ENCODE results near the gene MTUS2.
"Not testable (repeated sequence)": the region's sequence is repeated elsewhere in the genome, so short reads cannot be mapped to it uniquely, and the experiment has no call there.

Gene MTUS2

DNA sequence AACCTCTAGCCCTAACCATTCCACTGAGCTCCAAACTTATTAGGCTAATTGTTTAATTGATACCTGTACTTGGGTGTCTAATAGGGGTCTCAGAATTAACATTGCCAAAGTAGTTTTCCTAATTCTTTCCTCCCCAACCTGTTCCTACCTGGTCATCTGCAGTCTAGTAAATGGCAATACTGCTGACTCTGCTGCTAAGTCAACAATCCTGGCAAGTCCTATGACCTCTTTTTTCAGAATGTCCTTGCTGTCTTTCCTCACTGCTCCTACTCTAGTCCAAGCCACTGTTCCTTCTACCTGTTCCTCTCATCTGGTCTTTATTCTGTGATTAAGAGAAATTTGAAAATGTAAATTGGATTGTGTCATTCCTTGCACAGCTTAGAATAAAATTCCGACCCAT, 143.9 kb downstream of the MTUS2 start:
- FAIRE-seq = no peak

DNA sequence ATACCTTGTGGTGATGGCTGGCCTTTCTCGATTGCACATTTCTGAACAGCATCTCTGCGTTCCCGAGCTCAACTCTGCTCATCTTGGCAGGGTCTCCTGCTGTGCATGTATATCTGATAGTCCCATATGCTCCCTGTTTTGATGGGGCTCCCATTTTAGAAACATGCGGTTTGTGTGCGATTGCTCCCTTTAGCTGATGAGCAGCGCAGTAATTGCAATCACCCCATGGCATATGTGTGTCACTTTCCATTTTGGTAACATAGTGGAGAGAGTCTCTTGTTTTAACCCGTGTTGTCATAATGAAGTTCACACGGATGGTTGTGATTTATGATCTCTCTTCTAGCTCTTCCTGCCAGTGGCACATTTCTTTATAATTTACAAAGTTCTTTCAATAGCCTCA, 144.7 kb downstream of the MTUS2 start:
- no peak for FAIRE-seq

DNA sequence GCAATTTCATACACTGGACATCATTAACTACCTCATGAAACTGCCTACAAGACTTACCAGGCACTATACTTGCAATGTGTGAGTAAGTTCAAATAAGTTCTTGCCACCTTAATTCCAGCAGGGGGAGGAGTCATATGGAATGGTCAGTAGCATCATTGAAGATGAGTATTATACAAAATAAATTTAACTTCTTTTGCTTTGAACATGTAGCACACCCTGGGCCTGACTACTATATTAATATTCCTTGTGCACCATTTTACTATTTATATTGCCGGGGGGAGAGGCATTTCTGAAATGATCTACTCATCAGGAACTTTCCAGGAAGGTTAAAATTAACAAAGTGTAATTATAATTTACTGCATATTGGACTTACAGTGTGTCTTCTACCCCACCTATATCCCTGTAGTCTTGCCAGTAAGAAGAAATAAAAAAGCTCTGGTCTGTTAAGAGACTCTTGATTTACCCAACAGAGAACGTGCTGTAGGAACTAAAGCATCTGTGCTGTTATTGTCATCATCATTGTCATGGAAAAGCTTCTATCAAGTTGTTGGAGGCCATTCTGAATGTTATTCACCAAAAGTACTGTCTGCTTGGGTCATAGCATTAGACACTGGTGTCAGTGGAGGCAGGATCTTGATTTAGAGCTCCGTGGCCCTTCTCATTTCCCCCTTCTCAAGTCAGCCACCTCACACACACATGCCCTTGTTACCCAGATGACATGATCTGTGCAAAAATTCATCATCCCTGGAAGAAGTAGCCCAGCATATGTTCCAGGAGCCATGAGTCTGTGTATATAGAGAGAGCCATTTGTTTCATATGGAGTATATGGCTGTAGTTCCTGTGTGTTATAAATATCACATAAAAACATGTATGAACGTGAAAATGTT, 147.1 kb downstream of the MTUS2 start:
- FAIRE-seq = no peak

DNA sequence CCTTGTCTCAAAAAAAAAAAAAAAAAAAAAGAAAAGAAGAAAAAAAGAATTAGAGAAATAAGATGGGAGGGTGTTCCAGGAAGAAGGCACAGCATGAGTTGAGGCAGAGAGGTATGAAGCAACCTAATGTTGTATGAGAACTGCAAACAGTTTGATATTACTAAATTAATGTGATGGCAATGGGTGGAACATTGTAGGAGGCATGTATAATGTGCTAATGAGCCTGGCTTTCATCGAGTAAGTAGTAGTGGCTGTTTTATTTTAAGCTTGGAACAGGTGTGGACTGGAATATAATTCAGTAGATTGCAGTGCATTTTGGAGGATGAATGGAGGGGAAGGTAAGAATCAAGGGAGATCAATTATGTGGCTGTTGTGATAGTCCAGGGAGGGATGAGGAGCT, 156.1 kb downstream of the MTUS2 start:
- FAIRE-seq = no peak

DNA sequence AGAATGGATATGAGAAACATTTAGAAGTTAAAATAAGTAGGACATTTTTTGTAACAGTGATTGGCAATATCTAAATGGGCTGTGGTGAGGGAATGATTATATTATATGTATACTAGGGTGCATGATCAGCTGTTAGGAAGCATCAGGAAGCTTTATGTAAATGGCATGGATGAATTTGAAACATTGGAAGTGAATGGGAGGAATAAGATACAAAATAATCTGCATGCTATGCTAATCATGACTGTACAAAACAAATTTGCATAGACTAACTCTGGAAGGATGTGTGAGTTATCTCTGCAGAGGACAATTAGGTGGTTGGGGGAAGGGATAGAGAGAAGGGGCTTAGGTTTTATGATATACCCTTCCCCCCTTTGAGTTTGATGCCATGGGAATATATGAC, 156.5 kb downstream of the MTUS2 start:
- no peak for FAIRE-seq

DNA sequence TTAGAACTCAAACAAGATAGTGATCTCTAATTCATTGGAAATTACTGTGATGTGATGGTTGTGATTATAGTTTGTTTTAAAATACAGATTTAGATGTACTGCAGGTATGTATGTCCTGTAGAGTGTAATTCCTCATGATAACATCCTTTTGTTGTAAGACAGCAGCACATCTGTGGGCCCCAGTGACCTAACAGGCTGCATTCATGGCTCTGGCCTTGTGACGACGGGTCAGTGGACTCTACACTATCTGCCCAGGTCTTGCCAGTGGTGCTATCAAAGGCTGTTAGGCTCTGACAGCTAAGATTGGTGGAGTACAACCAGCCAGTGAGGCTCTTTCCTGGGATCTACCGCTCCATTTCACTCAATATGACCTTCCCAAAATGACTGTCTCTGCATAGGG, 158.4 kb downstream of the MTUS2 start:
- FAIRE-seq = no peak

DNA sequence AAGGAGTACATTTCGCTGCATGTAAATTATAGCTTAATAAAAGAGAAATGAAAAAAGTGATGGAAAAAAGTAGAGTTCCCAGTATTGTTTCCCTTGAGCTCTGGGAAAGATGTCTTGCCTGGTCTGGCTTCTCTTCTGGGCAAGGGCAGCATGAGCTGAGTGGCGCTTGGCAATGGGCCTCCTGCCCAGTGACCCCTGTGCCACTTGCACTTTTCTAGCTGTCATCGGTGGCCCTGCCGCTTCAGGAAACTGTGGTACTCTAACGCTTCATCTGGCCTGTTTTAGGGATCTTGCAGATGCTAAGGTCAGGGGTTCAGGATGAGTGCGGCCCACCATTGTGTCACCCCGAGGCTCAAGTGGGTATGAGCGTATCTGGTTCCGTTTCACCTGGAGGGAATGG, 161.4 kb downstream of the MTUS2 start:
- no peak for FAIRE-seq

DNA sequence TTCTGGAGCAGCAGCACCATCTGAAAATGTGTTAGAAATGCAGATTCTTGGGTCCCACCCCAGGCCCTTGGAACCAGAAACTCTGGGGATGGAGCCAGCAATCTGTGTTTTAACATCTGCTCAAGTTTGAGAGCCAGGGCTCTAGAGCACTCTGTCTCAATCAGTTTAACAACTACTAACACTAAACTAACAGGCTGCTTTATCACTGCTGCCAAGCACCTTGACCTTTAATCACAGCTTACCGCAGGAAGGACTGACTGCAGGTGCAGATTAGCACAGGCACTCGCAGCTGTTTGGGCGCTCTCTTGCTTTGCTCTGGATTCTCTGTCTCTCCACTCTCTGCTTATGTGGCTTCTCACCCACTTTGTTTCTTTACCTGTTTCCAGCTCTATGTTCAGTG, 163.5 kb downstream of the MTUS2 start:
- no peak for FAIRE-seq

DNA sequence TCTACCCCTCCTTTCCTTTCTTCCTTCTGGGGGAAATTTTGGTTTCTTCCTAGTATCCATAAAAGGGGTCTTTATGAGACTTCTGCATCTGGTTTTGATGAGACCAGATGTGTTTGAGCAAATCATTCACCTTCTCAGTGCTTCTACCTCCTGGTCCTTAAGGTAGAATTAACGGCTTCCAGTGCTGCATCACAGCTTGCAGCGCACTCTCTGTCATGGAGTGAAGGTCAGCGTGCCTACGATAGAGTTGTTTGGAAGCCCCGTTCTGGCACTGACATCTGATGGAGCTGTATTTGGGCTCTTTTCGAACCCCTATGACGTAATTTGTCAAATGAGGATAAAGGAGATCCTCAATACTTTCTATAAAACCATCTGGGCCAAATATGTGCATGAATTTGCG, 164.2 kb downstream of the MTUS2 start:
- FAIRE-seq = no peak

DNA sequence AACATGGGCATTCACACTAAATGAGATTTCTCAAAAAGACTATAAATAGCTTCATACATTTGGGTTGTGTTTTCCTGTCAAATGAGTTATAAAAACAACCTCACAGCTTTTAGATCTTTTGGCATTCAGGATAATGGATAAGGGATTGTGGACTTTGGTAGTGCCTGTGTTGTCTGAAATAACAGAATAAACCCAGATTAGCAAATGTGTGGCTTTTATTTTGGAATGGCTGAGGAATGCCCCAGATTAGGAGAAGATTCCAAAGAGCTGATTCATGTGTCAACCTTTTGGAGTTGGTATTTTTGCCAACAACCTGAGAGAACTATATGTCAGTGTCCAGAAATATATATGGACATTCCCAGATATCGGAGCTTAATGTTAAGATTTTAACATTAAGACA, 164.7 kb downstream of the MTUS2 start:
- FAIRE-seq = no peak

DNA sequence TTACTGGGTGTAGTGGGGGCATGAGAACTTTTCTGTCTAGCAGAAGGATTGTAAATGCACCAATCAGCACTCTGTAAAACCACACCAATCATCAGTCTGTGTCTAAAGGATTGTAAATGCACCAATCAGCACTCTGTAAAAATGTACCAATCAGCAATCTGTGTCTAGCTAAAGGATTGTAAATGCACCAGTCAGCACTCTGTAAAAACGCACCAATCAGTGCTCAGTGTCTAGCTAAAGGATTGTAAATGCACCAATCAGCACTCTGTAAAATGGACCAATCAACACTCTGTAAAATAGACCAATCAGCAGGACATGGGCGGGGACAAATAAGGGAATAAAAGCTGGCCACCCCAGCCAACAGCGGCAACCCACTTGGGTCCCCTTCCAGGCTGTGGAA, 170.2 kb downstream of the MTUS2 start:
- FAIRE-seq = not testable (repeated sequence)

DNA sequence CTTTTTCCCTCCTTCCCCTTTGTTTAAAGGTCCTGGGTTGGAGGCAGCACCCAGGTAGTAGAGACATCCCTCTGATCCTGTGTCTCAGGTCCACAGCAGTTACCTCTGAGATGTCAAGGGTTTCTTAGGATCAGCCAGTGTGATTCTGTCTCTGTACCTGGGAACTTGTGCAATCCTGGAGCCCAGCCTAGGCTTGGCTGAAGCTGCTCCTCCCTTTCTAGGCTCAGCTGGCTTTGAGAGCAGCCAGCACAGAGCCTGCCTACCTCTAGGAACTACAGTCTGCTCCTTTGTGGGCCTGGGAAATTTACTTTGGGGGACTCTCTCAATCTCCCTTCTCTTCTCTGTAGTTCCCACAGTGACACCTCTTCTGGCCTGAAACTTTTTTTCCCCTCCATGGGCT, 171.6 kb downstream of the MTUS2 start:
- FAIRE-seq = no peak

DNA sequence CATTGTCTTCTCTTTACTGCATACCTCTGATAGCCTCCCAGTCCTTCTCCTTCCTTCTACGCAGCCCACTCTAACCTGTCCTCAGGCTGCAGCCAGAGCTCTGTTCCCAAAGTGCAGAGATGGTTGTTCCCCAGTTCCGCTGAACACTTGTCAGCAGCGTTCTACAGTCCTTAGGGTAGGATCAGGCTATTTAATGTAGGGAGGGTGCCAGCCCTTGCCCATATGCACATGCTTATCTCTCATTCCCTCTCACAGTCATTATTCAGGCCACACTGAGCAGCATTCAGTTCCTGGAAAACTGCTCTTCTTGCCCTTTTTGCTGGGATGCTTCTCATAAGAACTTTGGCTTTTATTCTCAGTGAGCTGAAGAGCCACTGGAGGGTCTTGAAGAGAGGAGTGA, 180.7 kb downstream of the MTUS2 start:
- no peak for FAIRE-seq

DNA sequence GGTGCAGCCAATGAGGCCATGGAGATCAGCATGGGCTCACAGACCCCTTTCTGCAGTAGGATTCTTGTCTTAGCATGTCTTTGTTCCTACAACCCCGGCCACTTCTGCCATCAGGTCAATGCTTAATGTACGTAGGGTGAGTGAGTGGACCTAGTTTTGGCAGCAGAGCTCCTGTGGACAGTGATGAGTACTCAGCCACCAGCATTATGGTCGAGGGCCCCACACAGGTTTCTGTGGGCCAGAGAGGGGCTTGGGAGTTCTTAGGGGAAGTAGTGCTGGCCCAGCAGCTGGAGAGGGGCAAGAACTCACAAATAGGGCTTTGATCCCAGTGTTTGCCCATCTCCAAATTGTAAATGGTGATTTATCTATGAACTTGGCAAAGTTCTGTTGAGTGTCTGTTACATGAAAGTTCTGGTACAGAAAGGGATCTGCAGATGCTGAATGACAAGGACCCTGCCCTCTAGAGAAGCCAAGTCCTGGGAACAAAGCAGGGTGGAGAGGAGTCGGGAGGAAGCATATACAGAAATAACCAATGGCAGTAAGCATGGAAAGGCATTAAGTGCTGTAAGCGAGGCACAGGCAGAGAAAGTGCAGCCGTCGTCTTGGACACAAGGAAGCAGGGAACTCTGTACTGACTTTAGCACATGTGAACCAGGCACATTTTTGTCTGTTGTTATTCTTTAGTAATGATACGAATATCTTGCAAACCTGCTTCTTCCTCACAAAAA, 185.1 kb downstream of the MTUS2 start:
- FAIRE-seq = no peak

DNA sequence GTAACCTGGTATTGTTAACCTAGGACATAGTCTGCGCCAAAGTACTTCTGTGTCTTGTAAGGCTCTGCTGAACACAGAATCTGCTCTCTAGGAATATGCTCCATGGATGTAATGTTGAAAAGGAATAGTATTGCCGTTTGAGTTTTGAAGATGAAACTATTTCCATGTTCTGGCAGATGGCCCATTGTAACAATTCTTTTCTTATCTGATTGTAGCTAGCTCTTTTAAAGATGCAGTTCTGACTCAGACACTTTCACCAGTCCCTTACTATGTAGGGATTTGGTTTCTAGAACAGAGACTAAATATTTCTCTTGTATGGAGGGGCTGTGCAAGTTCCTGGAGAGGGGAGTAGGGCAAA, 185.6 kb downstream of the MTUS2 start:
- FAIRE-seq = no peak

DNA sequence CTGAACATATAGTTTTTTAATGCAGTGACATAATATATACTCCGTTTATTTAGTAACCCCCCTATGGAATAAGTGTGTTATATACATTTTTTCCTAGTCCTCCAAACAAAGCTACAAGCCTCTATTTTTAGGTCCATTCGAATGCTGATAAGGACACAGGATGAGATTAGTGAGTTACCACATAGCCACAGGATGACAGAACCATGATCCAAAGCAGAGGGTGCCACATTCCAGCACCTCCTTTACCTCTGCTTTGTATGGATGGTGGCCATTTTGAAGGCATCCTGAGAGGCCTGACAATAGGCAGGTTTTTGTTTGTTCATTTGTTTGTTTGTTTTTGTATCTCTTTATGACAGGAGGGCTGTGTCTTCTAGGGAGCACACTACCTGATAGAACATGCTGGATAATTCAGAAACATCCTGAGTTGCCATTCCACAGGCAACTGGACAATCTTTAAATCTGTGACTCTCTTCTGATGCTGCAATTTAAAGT, 186.3 kb downstream of the MTUS2 start:
- FAIRE-seq = no peak

DNA sequence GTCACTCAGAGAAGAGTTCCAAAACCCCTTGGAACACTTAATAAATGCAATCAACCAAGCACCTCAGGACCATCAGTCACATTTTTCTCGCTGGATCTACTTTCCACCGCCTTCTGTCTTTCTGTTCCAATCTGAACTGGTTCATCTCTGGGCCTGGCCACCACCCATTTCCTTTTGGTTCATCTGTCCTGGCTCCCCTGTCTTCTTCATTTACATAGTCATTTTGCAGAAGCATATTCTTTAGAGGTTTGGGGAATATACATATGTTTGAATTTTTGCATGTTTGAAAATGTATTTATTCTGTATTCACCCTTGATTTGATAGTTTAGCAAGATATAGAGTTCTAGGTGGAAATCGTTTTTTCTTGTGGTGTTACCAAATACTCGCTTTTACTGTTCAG, 188.2 kb downstream of the MTUS2 start:
- no peak for FAIRE-seq

DNA sequence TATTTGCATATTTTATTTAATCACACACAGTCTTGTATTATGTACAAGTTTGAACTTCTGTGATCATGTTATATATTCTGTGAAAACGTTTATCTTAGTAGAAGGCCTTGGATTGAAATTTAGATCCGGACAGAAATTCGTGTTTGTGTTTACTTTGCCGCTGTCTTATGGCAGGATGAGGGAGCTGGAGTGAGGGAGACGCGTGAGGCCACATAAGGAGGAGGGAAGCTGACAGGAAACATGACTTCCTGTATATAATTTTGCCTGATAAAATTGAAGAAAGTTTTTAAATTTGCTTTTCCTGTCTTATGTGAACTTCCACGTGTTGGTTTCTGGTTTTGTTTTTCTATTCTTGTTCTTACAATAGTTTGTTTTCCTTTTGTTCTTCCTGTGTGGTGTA, 200.2 kb downstream of the MTUS2 start:
- no peak for FAIRE-seq

DNA sequence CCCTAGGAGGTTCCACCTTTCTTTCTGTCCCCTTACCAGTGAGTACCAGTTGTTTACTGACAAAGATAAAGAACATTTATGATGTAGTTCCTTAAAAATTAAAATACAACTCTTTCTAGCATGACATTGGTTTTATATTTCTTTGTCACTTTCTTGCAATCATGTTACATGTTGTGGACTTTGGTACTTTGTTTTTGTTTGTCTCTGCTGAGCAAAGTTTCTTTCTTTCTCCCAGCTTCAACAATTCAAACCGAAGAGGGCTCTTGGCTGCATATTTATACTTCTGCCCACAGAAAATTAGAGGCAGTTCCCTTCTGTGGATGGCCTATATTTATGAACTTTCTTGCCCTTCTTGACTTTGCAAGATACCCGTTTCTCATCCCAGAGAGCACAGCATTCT, 201.2 kb downstream of the MTUS2 start:
- no peak for FAIRE-seq

DNA sequence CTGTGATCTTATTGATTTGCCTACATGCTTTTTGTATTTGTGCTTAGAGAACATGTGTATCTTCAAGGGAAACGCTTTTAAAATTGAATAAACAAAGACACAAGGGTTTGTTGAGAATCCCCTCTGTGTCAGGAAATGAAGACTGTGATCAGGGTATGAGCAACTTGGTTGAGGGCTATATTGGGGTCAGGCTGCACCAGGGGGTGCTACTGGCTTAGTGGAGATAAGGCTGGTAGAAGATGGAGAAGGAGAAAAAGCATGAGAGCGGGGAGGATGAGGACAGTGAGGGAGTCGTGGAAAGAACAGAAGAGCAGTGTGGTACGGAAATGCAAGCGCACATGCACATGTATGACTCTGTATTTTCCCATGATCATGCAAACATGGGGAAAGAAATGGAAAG, 201.6 kb downstream of the MTUS2 start:
- no peak for FAIRE-seq

DNA sequence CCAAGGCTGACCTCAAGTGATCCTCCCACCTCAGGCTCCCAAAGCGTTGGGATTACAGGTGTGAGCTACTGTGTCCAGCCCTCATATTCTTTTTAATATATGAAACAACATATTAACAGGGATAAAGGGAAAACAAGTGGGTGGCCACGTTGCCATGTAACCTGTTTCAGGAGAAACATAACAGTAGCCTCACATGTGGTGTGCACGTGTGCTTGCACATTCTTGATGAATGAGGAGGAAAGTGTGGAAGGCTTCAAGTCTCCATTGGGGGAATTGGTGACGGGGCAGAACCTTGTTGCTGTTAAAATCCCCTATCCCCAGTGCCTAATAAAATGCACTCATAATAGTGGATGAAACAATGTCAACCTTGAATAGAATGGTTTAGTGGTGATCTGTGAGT, 202.3 kb downstream of the MTUS2 start:
- FAIRE-seq = no peak

DNA sequence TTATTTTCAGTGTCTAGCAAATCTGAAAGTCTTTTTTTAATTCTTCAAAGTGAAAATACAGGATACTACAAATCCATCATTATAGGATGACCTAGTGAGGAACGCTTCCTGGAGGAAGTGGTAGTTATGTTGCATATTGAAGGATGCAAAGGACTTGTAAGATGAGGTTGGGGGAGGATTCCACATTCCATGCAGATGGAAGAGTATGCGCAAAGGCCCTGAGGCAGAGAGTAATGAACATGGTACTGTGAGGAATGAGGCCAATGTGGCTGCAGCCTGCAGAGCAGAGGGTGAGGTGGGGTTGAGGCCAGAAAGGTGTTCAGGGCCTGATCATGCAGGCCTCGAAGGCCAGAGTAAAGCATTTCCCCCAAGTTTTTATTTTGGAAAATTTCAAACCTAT, 202.8 kb downstream of the MTUS2 start:
- FAIRE-seq = no peak

DNA sequence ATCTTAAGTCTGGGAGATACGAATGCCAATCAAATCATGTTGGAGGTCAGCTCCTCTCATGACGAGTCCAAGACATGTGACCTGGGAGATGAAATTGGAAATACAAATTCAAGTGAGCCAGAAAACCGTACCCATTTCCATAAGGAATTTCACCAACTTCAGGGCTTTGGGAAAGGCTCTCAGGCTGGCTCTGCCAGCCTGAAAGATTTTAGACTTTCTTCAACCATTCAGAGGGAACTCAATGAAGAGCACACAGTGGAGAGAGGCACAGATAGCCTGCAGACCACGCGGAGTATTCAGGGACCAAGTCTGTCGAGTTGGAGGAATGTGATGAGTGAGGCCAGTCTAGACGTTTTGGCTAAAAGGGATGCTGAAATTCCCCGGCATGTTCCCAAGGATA, 204.6 kb downstream of the MTUS2 start:
- no peak for FAIRE-seq

DNA sequence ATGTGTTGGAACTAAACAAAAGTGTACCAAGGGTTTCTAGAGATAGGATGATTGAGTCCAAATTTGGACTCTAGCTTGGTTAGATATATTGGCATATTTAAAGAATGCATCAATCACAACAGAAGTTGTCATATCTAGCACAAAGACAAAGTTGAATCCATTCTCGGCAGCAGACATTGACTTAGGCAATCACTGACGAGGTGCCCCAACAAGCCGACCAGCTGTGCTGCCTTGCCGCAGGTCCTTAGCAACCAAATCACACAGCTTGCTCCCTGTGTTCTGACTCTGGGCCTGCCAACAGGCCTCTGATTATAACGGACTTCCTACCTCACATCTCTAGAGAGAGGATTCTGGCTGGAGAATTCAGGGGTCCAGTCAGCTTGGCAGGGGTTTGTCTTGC, 208.7 kb downstream of the MTUS2 start:
- FAIRE-seq = no peak

DNA sequence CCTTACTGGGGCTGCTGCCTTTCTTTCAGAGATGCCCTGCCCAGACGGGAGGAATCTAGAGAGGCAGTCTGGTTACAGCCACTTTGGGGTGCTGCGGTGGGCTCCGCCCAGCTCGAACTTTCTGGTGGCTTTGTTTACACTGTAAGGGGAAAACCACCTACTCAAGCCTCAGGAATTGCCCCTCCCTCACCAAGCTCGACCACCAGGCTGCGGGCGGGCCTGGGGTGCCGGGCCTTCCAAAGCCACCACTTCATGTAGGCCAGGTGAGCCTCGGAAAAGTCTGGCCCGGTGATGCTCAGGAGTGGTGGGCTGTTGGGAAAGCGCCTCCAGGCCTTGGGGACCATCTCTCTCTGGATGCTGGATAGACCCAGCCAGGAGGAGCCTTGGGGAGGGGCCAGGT, 218.6 kb downstream of the MTUS2 start:
- no peak for FAIRE-seq

All from G401.6 (cell line).